ENCODE results near the gene TADA2A.

Gene TADA2A

DNA sequence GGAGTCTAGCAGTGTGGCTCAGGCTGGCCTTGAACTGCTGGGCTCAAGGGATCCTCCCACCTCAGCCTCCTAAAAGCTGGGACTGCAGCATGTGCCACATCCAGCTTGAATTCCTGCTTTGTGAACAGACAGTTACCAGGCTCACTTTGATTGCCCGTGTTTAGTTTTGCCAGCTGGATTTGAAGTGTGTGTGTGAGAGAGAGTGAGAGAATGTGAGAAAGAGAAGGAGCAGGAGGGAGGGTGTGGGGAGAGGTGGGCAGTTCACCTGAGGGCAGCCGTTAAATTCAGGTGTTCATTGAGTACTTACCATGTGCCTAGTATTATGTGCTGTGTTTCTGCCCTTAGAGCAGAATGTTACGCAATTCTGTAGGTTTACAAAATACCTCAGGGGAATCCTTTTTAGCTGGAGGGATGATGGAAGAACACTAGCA lies 87.7 kb downstream of the TADA2A start:
- Histone ChIP-seq H3K4me1 (ENCODE audit: insufficient read depth, insufficient read length) (peaks cover 3% of the 10 kb centered on the region), H3K9me3 (ENCODE audit: insufficient read depth, low read length) (no peaks in the 10 kb centered on the region)
- TF ChIP-seq ZNF274 (IDR thresholded peaks at IDR 0.05; ENCODE audit: low read depth, low read length) (no peak), YY1 (IDR thresholded peaks at IDR 0.05; ENCODE audit: insufficient read depth, insufficient read length) (no peak), SUZ12 (IDR thresholded peaks at IDR 0.05; ENCODE audit: extremely low read depth, insufficient read depth, insufficient read length) (no peak)

DNA sequence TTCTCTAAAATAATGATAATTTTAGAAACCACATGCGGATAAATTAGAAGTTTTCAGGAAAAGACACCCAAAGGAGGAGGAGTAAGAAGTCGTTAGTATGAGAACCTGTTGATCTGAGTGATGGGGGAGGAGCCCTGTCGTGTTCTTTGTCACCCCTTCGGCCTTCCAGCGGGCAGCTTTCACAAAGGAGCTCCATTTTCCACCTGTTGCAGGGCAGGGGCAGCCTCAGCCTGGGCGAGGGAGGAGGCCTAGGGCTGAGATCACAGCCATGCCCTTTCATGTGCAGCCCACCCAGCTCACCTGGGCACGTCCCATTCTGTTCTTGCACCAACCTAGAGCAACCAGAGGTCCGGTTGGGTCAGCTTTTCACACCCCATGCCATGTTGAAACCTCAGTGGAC lies 88.3 kb downstream of the TADA2A start:
- Histone ChIP-seq H3K4me3 (ENCODE audit: insufficient read length, low read depth) (no peak overlapping the region), H3K27me3 (ENCODE audit: insufficient read depth, insufficient read length) (no peaks in the 10 kb centered on the region), H3K9me3 (ENCODE audit: insufficient read depth, low read length) (no peaks in the 10 kb centered on the region), H3K36me3 (ENCODE audit: insufficient read depth, insufficient read length, low read length) (peaks cover 3% of the 10 kb centered on the region), H3K4me1 (ENCODE audit: insufficient read depth, insufficient read length) (peaks cover 3% of the 10 kb centered on the region), H3K9ac (ENCODE audit: insufficient read length, low read depth) (no peak overlapping the region)
- no peak for DNase-seq (ENCODE audit: low read depth, low spot score)
- no peak for TF ChIP-seq ZNF274 (IDR thresholded peaks at IDR 0.05; ENCODE audit: low read depth, low read length)
- TF ChIP-seq YY1 (IDR thresholded peaks at IDR 0.05; ENCODE audit: insufficient read depth, insufficient read length), result no peak
- no peak for TF ChIP-seq SUZ12 (IDR thresholded peaks at IDR 0.05; ENCODE audit: extremely low read depth, insufficient read depth, insufficient read length)

More for the DNA sequence above, 87.7 kb downstream of the TADA2A start:
- no peak overlapping the region for H3K4me3 ChIP-seq (ENCODE audit: insufficient read length, low read depth)
- no peaks in the 10 kb centered on the region for H3K27me3 ChIP-seq (ENCODE audit: insufficient read depth, insufficient read length)
- no peaks in the 10 kb centered on the region for H3K36me3 ChIP-seq (ENCODE audit: insufficient read depth, insufficient read length, low read length)
- DNase-seq (ENCODE audit: low read depth, low spot score), result no peak
- H3K9ac ChIP-seq (ENCODE audit: insufficient read length, low read depth), result no peak overlapping the region

DNA sequence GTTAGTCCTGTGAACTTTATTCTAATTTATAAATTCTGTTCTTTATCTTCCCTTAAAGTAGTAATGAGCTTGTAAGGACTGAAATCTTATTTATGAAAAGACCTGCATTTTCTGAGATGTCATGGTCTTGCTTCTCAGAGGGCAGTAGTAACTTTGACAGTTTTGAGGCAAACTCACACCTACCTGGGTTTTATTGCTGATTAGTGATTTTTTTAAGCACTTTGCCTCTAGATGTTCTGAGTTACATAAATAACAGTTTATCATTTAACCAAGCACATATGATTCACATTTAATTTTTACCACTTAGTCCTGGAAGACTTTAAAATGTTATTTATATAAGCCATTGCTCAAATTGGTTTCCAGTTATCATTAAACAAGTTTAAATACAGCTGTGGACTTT lies 93.7 kb downstream of the TADA2A start:
- no peak for TF ChIP-seq SUZ12 (IDR thresholded peaks at IDR 0.05; ENCODE audit: extremely low read depth, insufficient read depth, insufficient read length)
- no peak for TF ChIP-seq ZNF274 (IDR thresholded peaks at IDR 0.05; ENCODE audit: low read depth, low read length)
- TF ChIP-seq YY1 (IDR thresholded peaks at IDR 0.05; ENCODE audit: insufficient read depth, insufficient read length), result no peak
- Histone ChIP-seq H3K27me3 (ENCODE audit: insufficient read depth, insufficient read length) (no peaks in the 10 kb centered on the region), H3K4me3 (ENCODE audit: insufficient read length, low read depth) (no peak overlapping the region), H3K9ac (ENCODE audit: insufficient read length, low read depth) (no peak overlapping the region), H3K36me3 (ENCODE audit: insufficient read depth, insufficient read length, low read length) (peaks cover 13% of the 10 kb centered on the region), H3K4me1 (ENCODE audit: insufficient read depth, insufficient read length) (no peaks in the 10 kb centered on the region), H3K9me3 (ENCODE audit: insufficient read depth, low read length) (no peaks in the 10 kb centered on the region)
- no peak for DNase-seq (ENCODE audit: low read depth, low spot score)

DNA sequence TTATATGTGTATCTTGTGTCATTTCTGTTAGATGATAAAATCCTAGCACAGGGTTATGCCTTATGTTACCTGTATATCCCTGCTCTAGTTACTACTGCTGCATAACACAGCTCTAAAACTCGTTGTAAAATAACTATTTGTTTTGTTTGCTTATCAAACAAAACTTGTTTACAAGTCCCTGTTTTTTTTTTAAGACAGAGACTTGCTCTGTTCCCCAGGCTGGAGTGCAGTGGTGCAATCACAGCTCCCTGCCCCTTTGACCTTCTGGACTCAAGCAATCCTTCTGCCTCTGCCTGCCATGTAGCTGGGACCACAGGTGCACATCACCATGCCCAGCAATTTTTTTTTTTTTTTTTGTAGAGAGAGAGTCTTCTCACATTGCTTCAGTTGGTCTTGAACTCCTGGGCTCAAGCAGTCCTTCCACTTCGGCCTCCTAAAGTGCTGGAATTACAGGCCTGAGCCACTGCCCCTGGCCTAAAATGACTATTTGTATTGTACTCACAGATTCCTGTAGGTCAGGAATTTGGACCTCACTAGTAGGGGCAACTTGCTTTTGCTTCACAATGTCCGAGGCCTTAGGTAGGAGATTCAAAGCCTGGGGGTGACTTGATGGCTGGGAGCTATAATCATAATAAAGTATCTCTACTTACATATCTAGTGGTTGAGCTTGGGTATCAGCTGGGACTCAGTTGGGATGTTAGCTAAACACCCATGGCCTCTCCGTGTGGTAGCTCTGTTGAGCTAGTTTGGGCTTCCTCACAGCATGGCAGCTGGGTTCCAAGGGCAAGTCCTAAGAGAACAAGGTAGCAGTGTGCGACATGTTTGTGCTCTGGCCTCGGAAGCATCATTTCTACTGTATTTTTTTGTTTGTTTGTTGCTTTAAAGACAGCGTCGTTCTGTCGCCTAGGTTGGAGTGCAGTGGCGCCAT lies 95.6 kb downstream of the TADA2A start:
- no peaks in the 10 kb centered on the region for H3K27me3 ChIP-seq (ENCODE audit: insufficient read depth, insufficient read length)
- H3K36me3 ChIP-seq (ENCODE audit: insufficient read depth, insufficient read length, low read length), result peaks cover 16% of the 10 kb centered on the region
- H3K9me3 ChIP-seq (ENCODE audit: insufficient read depth, low read length), result no peaks in the 10 kb centered on the region
- peaks cover 3% of the 10 kb centered on the region for H3K4me1 ChIP-seq (ENCODE audit: insufficient read depth, insufficient read length)
- H3K9ac ChIP-seq (ENCODE audit: insufficient read length, low read depth), result no peak overlapping the region
- DNase-seq (ENCODE audit: low read depth, low spot score), result no peak
- no peak overlapping the region for H3K4me3 ChIP-seq (ENCODE audit: insufficient read length, low read depth)
- no peak for TF ChIP-seq YY1 (IDR thresholded peaks at IDR 0.05; ENCODE audit: insufficient read depth, insufficient read length)
- TF ChIP-seq SUZ12 (IDR thresholded peaks at IDR 0.05; ENCODE audit: extremely low read depth, insufficient read depth, insufficient read length), result no peak
- TF ChIP-seq ZNF274 (IDR thresholded peaks at IDR 0.05; ENCODE audit: low read depth, low read length), result no peak

DNA sequence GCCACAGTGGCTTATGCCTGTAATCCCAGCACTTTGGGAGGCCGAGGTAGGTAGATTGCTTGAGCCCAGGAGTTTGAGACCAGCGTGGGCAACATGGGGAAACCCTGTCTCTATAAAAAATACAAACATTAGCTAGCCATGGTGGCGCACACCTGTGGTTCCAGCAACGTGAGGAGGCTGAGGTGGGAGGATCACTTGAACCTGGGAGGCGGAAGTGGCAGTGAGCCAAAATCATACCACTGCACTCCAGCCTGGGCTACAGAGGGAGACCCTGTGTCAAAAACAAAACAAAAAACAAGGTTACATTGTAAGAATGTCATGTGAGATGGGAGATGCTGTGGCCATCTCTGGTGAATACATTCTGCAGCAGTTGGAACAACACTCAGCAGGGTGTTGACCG lies 96.5 kb downstream of the TADA2A start:
- peaks cover 20% of the 10 kb centered on the region for H3K36me3 ChIP-seq (ENCODE audit: insufficient read depth, insufficient read length, low read length)
- TF ChIP-seq YY1 (IDR thresholded peaks at IDR 0.05; ENCODE audit: insufficient read depth, insufficient read length) (no peak), ZNF274 (IDR thresholded peaks at IDR 0.05; ENCODE audit: low read depth, low read length) (no peak), SUZ12 (IDR thresholded peaks at IDR 0.05; ENCODE audit: extremely low read depth, insufficient read depth, insufficient read length) (no peak)

DNA sequence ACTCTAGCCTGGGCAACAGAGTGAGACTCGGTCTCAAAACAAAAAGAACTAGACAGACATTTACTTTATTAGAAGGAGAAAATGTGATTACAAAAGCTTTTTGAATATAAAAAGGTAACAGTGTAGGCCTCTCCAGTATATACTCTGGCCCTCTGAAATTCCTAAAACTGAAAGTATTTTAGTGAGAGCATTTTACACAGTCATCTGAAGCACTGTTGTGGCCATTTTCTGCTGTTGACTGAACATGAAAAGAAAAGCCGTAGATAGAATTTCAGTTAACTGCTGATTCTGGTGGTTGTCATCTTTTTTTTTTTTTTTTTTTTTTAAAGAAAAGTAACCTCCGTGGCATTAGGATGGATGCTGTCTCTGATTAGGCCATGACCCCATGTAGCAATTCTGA lies 98.6 kb downstream of the TADA2A start:
- no peak for DNase-seq (ENCODE audit: low read depth, low spot score)
- no peak overlapping the region for H3K4me3 ChIP-seq (ENCODE audit: insufficient read length, low read depth)
- H3K4me1 ChIP-seq (ENCODE audit: insufficient read depth, insufficient read length), result peaks cover 3% of the 10 kb centered on the region
- H3K36me3 ChIP-seq (ENCODE audit: insufficient read depth, insufficient read length, low read length), result peaks cover 21% of the 10 kb centered on the region
- H3K27me3 ChIP-seq (ENCODE audit: insufficient read depth, insufficient read length), result no peaks in the 10 kb centered on the region
- no peak overlapping the region for H3K9ac ChIP-seq (ENCODE audit: insufficient read length, low read depth)
- TF ChIP-seq YY1 (IDR thresholded peaks at IDR 0.05; ENCODE audit: insufficient read depth, insufficient read length), result no peak
- TF ChIP-seq SUZ12 (IDR thresholded peaks at IDR 0.05; ENCODE audit: extremely low read depth, insufficient read depth, insufficient read length), result no peak
- no peak for TF ChIP-seq ZNF274 (IDR thresholded peaks at IDR 0.05; ENCODE audit: low read depth, low read length)
- H3K9me3 ChIP-seq (ENCODE audit: insufficient read depth, low read length), result no peaks in the 10 kb centered on the region

More for the DNA sequence above, 96.5 kb downstream of the TADA2A start:
- H3K9ac ChIP-seq (ENCODE audit: insufficient read length, low read depth), result no peak overlapping the region
- H3K4me3 ChIP-seq (ENCODE audit: insufficient read length, low read depth), result no peak overlapping the region
- no peaks in the 10 kb centered on the region for H3K9me3 ChIP-seq (ENCODE audit: insufficient read depth, low read length)
- DNase-seq (ENCODE audit: low read depth, low spot score), result no peak
- H3K4me1 ChIP-seq (ENCODE audit: insufficient read depth, insufficient read length), result peaks cover 3% of the 10 kb centered on the region
- H3K27me3 ChIP-seq (ENCODE audit: insufficient read depth, insufficient read length), result no peaks in the 10 kb centered on the region

DNA sequence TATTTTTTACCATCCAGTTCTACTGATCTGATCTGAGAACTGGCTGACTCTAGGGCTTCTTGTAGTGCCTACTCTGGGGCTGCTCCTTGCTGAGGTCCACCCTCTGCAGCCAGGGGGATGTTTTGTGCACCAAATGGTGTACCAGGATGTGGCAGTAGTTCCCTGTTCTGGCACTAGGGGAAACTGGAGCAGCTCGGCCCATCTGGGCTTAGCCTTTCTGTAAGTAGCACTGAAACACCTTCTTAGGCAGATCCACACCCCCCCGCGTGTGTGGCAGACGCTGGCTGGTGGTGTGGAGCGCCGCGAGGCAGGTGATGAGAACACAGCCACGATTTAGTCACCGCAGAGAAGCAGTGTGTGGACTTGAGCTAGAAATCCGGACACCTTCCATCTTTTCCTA lies 100.0 kb downstream of the TADA2A start:
- no peak for DNase-seq (ENCODE audit: low read depth, low spot score)
- no peaks in the 10 kb centered on the region for H3K27me3 ChIP-seq (ENCODE audit: insufficient read depth, insufficient read length)
- H3K4me3 ChIP-seq (ENCODE audit: insufficient read length, low read depth), result no peak overlapping the region
- TF ChIP-seq YY1 (IDR thresholded peaks at IDR 0.05; ENCODE audit: insufficient read depth, insufficient read length) (no peak), ZNF274 (IDR thresholded peaks at IDR 0.05; ENCODE audit: low read depth, low read length) (no peak)
- H3K36me3 ChIP-seq (ENCODE audit: insufficient read depth, insufficient read length, low read length), result peaks cover 28% of the 10 kb centered on the region
- H3K4me1 ChIP-seq (ENCODE audit: insufficient read depth, insufficient read length), result peaks cover 3% of the 10 kb centered on the region
- H3K9ac ChIP-seq (ENCODE audit: insufficient read length, low read depth), result no peak overlapping the region
- H3K9me3 ChIP-seq (ENCODE audit: insufficient read depth, low read length), result no peaks in the 10 kb centered on the region

Measured in NT2/D1 (cell line).